ENCODE data around the gene PDZD4.

The PDZD4 gene

DNA sequence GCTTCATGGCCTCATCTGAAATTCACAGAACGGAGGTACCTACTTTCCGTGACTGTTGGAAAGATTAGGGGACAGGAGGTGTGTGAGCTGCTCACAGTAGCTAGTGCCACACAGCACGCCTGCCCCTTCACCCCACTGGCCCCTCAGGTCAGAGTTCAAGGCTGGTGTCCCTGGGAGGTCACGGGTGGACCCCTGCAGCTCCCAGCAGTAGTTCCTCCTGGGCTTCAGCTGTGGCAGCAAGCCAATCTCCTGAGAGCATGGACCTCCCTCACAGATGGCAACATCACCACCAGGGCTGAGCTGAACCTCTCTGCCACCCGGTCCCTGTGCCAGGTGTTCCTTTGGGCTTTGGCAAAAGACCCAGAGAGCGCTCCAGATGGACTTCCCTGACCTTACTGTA is 38.0 kb downstream of the PDZD4 start:
- Histone ChIP-seq H4K20me1 (ENCODE audit: insufficient read depth, low read length) (peaks cover 5% of the 10 kb centered on the region; the same call in 1 of the 2 replicates), H3K27ac (ENCODE audit: low read length) (no peak overlapping the region), H3K36me3 (replicated peaks; ENCODE audit: low read depth, low read length) (peaks cover 19% of the 10 kb centered on the region), H3K9me3 (ENCODE audit: insufficient read depth, low read length) (no peaks in the 10 kb centered on the region), H2AFZ (ENCODE audit: low read depth, low read length) (no peak overlapping the region), H3K79me2 (ENCODE audit: low read length) (peaks cover 56% of the 10 kb centered on the region), H3K4me2 (ENCODE audit: low read length) (no peak overlapping the region), H3K4me1 (ENCODE audit: low read length) (peaks cover 18% of the 10 kb centered on the region), H3K9ac (ENCODE audit: low read length) (no peak overlapping the region), H3K27me3 (ENCODE audit: low read depth, low read length) (no peaks in the 10 kb centered on the region), H3K4me3 (ENCODE audit: low read length) (no peak overlapping the region)
- TF ChIP-seq EZH2phosphoT487 (IDR thresholded peaks at IDR 0.05; ENCODE audit: low read depth): no peak
- no peak for TF ChIP-seq CTCF (IDR thresholded peaks at IDR 0.05; ENCODE audit: low read depth, low read length)

DNA sequence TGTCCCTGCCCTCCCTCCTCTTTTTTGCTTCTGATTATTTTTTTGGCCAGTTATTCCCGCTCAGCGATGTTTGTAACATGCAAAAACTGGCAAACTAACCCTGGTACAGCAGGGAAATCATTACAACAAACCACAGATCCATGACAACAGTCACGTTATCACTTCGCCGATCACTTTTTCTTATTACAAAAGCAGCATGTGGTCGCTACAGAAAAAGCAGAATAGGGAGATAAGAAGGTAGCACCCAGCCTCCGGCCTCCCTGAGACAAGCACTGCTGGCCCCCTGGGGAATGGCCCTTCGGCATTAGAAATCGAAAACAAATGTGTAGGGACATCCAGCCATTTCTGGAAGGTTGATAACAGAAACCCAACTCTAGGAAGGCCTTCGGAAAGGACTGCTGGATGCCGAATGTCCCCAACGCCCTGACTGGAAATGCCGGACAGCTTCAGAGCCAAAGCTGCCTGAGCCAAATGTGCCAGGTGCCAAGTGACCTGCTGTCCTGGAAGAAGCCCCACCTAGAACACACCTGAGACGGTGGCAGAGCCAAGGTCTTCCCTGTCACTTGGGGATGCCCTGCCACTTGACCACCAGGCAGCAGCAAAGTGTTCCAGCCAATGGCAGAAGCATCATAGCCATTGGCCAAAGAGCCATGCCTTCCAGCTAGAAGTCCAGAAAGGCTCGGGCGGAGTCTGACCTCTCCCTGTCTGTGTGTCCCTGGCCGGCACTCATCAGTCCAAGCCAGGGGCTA is 39.1 kb downstream of the PDZD4 start:
- H3K9me3 ChIP-seq (ENCODE audit: insufficient read depth, low read length): no peaks in the 10 kb centered on the region
- H3K79me2 ChIP-seq (ENCODE audit: low read length): peaks cover 46% of the 10 kb centered on the region
- no peak overlapping the region for H2AFZ ChIP-seq (ENCODE audit: low read depth, low read length)
- H4K20me1 ChIP-seq (ENCODE audit: insufficient read depth, low read length): peaks cover 2% of the 10 kb centered on the region; the same call in 1 of the 2 replicates
- H3K4me3 ChIP-seq (ENCODE audit: low read length): no peak overlapping the region
- H3K36me3 ChIP-seq (replicated peaks; ENCODE audit: low read depth, low read length): peaks cover 10% of the 10 kb centered on the region
- no peak overlapping the region for H3K27ac ChIP-seq (ENCODE audit: low read length)
- no peak for TF ChIP-seq EZH2phosphoT487 (IDR thresholded peaks at IDR 0.05; ENCODE audit: low read depth)
- TF ChIP-seq CTCF (IDR thresholded peaks at IDR 0.05; ENCODE audit: low read depth, low read length): no peak
- H3K4me2 ChIP-seq (ENCODE audit: low read length): no peak overlapping the region
- H3K27me3 ChIP-seq (ENCODE audit: low read depth, low read length): no peaks in the 10 kb centered on the region
- no peak overlapping the region for H3K9ac ChIP-seq (ENCODE audit: low read length)
- peaks cover 17% of the 10 kb centered on the region for H3K4me1 ChIP-seq (ENCODE audit: low read length)

DNA sequence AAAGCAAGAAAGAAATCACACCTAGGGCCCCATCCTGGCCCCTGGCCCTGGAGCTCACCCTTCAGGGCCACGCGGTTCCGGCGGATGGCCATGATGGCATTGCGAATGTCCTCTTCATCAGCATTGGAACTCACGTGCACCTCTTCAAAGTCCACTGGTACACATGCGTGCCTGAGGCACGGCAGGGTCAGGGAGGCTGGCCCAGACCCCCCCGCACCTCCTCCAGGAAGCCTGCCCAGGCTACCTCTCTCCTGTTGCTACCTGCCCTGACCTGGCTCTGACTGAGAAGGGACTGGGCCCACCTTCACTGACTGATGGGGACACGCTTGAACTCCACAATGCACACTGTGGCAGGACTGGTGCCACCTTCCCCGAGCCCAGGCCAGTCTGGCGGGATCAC is 40.7 kb downstream of the PDZD4 start:
- H4K20me1 ChIP-seq (ENCODE audit: insufficient read depth, low read length): no peaks in the 10 kb centered on the region
- H3K79me2 ChIP-seq (ENCODE audit: low read length): peaks cover 30% of the 10 kb centered on the region
- no peak overlapping the region for H2AFZ ChIP-seq (ENCODE audit: low read depth, low read length)
- H3K4me3 ChIP-seq (ENCODE audit: low read length): no peak overlapping the region
- H3K27me3 ChIP-seq (ENCODE audit: low read depth, low read length): no peaks in the 10 kb centered on the region
- H3K36me3 ChIP-seq (replicated peaks; ENCODE audit: low read depth, low read length): no peaks in the 10 kb centered on the region
- no peak overlapping the region for H3K27ac ChIP-seq (ENCODE audit: low read length)
- no peaks in the 10 kb centered on the region for H3K9me3 ChIP-seq (ENCODE audit: insufficient read depth, low read length)
- TF ChIP-seq CTCF (IDR thresholded peaks at IDR 0.05; ENCODE audit: low read depth, low read length) (no peak), EZH2phosphoT487 (IDR thresholded peaks at IDR 0.05; ENCODE audit: low read depth) (no peak)
- peaks cover 8% of the 10 kb centered on the region for H3K4me1 ChIP-seq (ENCODE audit: low read length)
- H3K9ac ChIP-seq (ENCODE audit: low read length): no peak overlapping the region
- no peak overlapping the region for H3K4me2 ChIP-seq (ENCODE audit: low read length)

DNA sequence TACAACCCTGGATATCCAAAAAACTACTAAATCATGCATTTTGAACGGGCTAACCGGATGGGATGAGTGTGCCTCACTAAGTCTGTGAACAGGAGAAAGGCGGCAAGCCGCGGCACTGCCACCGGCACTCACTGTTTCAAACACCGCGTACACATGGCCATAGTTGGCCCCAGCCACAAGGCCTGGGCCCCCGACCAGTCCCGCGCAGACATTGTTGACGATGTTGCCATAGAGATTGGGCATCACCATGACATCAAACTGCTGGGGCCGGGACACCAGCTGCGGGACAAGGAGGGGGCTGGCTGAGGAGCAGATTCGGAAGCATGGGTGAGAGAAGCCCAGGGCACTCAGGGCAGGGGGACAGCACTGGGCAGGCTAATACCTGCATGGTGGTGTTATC is 43.7 kb downstream of the PDZD4 start:
- TF ChIP-seq EZH2phosphoT487 (IDR thresholded peaks at IDR 0.05; ENCODE audit: low read depth): no peak
- no peak for TF ChIP-seq CTCF (IDR thresholded peaks at IDR 0.05; ENCODE audit: low read depth, low read length)

More for the DNA sequence above, 43.7 kb downstream of the PDZD4 start:
- no peak overlapping the region for H2AFZ ChIP-seq (ENCODE audit: low read depth, low read length)
- no peaks in the 10 kb centered on the region for H3K9me3 ChIP-seq (ENCODE audit: insufficient read depth, low read length)
- H3K9ac ChIP-seq (ENCODE audit: low read length): no peak overlapping the region
- H3K4me2 ChIP-seq (ENCODE audit: low read length): no peak overlapping the region
- H3K4me3 ChIP-seq (ENCODE audit: low read length): no peak overlapping the region
- H3K4me1 ChIP-seq (ENCODE audit: low read length): no peaks in the 10 kb centered on the region
- no peaks in the 10 kb centered on the region for H3K36me3 ChIP-seq (replicated peaks; ENCODE audit: low read depth, low read length)
- peaks cover 6% of the 10 kb centered on the region; the same call in 1 of the 2 replicates for H3K79me2 ChIP-seq (ENCODE audit: low read length)
- no peak overlapping the region for H3K27ac ChIP-seq (ENCODE audit: low read length)
- H3K27me3 ChIP-seq (ENCODE audit: low read depth, low read length): no peaks in the 10 kb centered on the region
- no peaks in the 10 kb centered on the region for H4K20me1 ChIP-seq (ENCODE audit: insufficient read depth, low read length)
